K562 (cell line): ENCODE measurements around the gene GRB14. TPM values are rescaled to one million over a fixed set of nuclear protein-coding genes. Genes with fewer than 3 reads are reported as not detected.

Experiments
- ATAC-seq: fragments of 200-7000 bp; cut with Tn5 transposase; 3 replicates; pipeline ENCODE4 v1.9.1; 2020; ENCODE audit warnings: moderate library complexity
- BruUV-seq: library from RNA; stranded (reverse); fragments of 400-500 nt; replicated peaks from 2 replicates; lab custom pipeline; 2021; lab: Mats Ljungman, UMichigan
- CTCF ChIA-PET: fragments of 300-600 bp; formaldehyde crosslinking; extraction: SDS; loops from one replicate; lab custom pipeline; 2021; ENCODE audit warnings: low intra/inter-chr PET ratio; lab: Yijun Ruan, JAX
- POLR2A ChIA-PET: fragments of 300-600, 350-650 bp; sonication (Branson Sonifier 250); formaldehyde crosslinking; extraction: SDS; loops from one replicate; lab custom pipeline; 2021; ENCODE audit warnings: antibody characterized with exemption, inconsistent platforms; lab: Yijun Ruan, JAX
- DNase-seq, 4 experiments: peaks; one replicate each; pipeline versions ENCODE4 v3.0.0 to v3.0.0-alpha.2; 2011 to 2018; ENCODE audit warnings: low spot score in 3 of 4, mixed read lengths in 3 of 4; ENCODE audit errors: extremely low read depth in 1 of 4
- FAIRE-seq: peaks from 2 replicates; lab custom pipeline; 2011; peaks lifted over from hg19 to GRCh38; lab: Jason Lieb, UNC
- H2AFZ ChIP-seq: 2 replicates; pipeline ENCODE4 v1.6.0; 2011; ENCODE audit warnings: low read depth, low read length, control low read depth, inconsistent platforms
- H3K27ac ChIP-seq: fragments of 200-600 bp; 3 replicates; pipeline ENCODE4 v1.8.0; 2011; ENCODE audit warnings: low read depth, mild to moderate bottlenecking, control low read depth, inconsistent platforms, low read length, moderate library complexity, mixed read lengths; ENCODE audit errors: extremely low read depth
- H3K27me3 ChIP-seq, 2 experiments: fragments of 300-600 bp in 1 of 2; 2 replicates in 1 of 2; 3 replicates in 1 of 2; pipeline versions ENCODE4 v1.6.0 to v1.8.0; 2011; ENCODE audit warnings: inconsistent platforms in 2 of 2, low read length in 2 of 2, mild to moderate bottlenecking in 1 of 2, mixed read lengths in 1 of 2, moderate library complexity in 1 of 2; ENCODE audit not compliant: control insufficient read depth in 2 of 2, insufficient read depth in 2 of 2
- H3K36me3 ChIP-seq: fragments of 300-600 bp; 3 replicates; pipeline ENCODE4 v1.8.0; 2011; ENCODE audit warnings: mild to moderate bottlenecking, low read length, inconsistent platforms; ENCODE audit not compliant: control insufficient read depth, insufficient read depth
- H3K4me1 ChIP-seq, 2 experiments: fragments of 200-600 bp in 1 of 2; replicated peaks in 1 of 2; 2 replicates in 1 of 2; 3 replicates in 1 of 2; pipeline versions ENCODE4 v1.5.1 to v1.8.0; 2011; ENCODE audit warnings: inconsistent platforms in 2 of 2, low read length in 2 of 2, mild to moderate bottlenecking in 1 of 2, mixed read lengths in 1 of 2, moderate library complexity in 1 of 2; ENCODE audit not compliant: control insufficient read depth in 2 of 2, insufficient read depth in 2 of 2
- H3K4me2 ChIP-seq: 2 replicates; pipeline ENCODE4 v1.6.1; 2011; ENCODE audit warnings: low read length, control low read depth, inconsistent platforms, mixed read lengths; ENCODE audit not compliant: insufficient read depth
- H3K4me3 ChIP-seq: fragments of 200-600 bp; sonication (generic), shearing (Covaris generic); 2 replicates; pipeline ENCODE4 v1.5.1; 2016; ENCODE audit warnings: control low read depth, inconsistent platforms
- H3K79me2 ChIP-seq: fragments of 200-600 bp; 3 replicates; pipeline ENCODE4 v1.8.0; 2011; ENCODE audit warnings: low read length, inconsistent platforms; ENCODE audit not compliant: control insufficient read depth, insufficient read depth
- H3K9ac ChIP-seq, 2 experiments: 2 replicates each; pipeline versions ENCODE4 v1.6.0 to v1.6.1; 2011; ENCODE audit warnings: low read depth in 2 of 2, low read length in 2 of 2, control low read depth in 1 of 2, inconsistent platforms in 1 of 2, mild to moderate bottlenecking in 1 of 2, mixed read lengths in 1 of 2; ENCODE audit not compliant: insufficient read depth in 1 of 2
- H3K9me1 ChIP-seq: one replicate; pipeline ENCODE4 v1.6.0; 2011; ENCODE audit warnings: inconsistent platforms, mild to moderate bottlenecking, low read length, moderate library complexity; ENCODE audit not compliant: control insufficient read depth, insufficient read depth
- H3K9me3 ChIP-seq: replicated peaks from 2 replicates; pipeline ENCODE4 v1.5.1; 2011; ENCODE audit warnings: low read depth, low read length, inconsistent platforms; ENCODE audit not compliant: control insufficient read depth, insufficient read depth
- H4K20me1 ChIP-seq: replicated peaks from 2 replicates; pipeline ENCODE4 v1.6.1; 2011; ENCODE audit warnings: low read length, inconsistent platforms, mixed read lengths; ENCODE audit not compliant: control insufficient read depth, insufficient read depth
- HDAC6 ChIP-seq: IDR thresholded peaks from 2 replicates; pipeline ENCODE4 v1.6.1; 2012; ENCODE audit warnings: low read depth, mild to moderate bottlenecking, control low read depth, inconsistent platforms, low read length, moderate library complexity
- ZNF696 ChIP-seq: fragments of 250-450 bp; sonication (Bioruptor Pico); conservative IDR thresholded peaks from 2 replicates; pipeline ENCODE4 v1.4.0; 2020; ENCODE audit warnings: mild to moderate bottlenecking, moderate library complexity
- WGBS: fragments of 100-300 bp; shearing (Covaris generic); methylation state at CpG from one replicate; pipeline ENCODE4 v1.1.6; 2016; ENCODE audit warnings: low coverage, mixed read lengths; ENCODE audit not compliant: insufficient coverage; ENCODE audit errors: missing lambda C conversion rate; 5-methylcytosine and 5-hydroxymethylcytosine counted together
- in situ Hi-C: fragments of 300-500 bp; cut with MboI; formaldehyde crosslinking; loops from 4 replicates; pipeline ENCODE4 v1.15.0; 2018; ENCODE audit warnings: inconsistent platforms, mixed read lengths
- intact Hi-C: fragments of 100-400 bp; cut with micrococcal nuclease; formaldehyde crosslinking; loops from 2 replicates; pipeline ENCODE4 v1.14.2; 2022
- polyA plus RNA-seq, 8 experiments: library from polyadenylated mRNA; depleted of rRNA in 4 of 8; stranded (reverse) in 5 of 8; unstranded in 3 of 8; fragments of >200 nt; fragmentation: Nextera tagmentation in 2 of 8; fragmentation: Illumina TruSeq in 1 of 8; extraction: Ambion mirVana in 2 of 8; extraction: Trizol in 1 of 8; gene quantifications; 2 replicates each; pipeline versions ENCODE4 v1.2.1 to v1.2.3, GENCODE V29; 2011 to 2014; ENCODE audit warnings: inconsistent platforms in 1 of 8, missing spikeins in 1 of 8
- total RNA-seq, 7 experiments: library from RNA; depleted of rRNA in 6 of 7; stranded (reverse); fragments of >200 nt in 6 of 7; fragmentation: Illumina TruSeq in 2 of 7; extraction: Trizol in 2 of 7; gene quantifications; 2 replicates each; pipeline versions ENCODE4 v1.2.1 to v1.2.3, GENCODE V29; 2011 to 2021; ENCODE audit warnings: low replicate concordance in 1 of 7
- TF ChIP-seq, protein P1 (sequence below): fragments of 250-450 bp; sonication (Bioruptor Pico); IDR thresholded peaks from 2 replicates; pipeline ENCODE4 v1.8.0; 2021; ENCODE audit warnings: moderate library complexity, mild to moderate bottlenecking, inconsistent platforms
- TF ChIP-seq, protein P2 (sequence below): fragments of 450-650 bp; IDR thresholded peaks from 2 replicates; pipeline ENCODE4 v1.6.1; 2016; ENCODE audit warnings: mild to moderate bottlenecking
- TF ChIP-seq, protein P3 (sequence below): fragments of 450-650 bp; IDR thresholded peaks from 2 replicates; pipeline ENCODE4 v1.6.1; 2017; ENCODE audit warnings: antibody characterized with exemption

The GRB14 gene
- total and polyA plus RNA-seq, 9 of the 15 experiments (the other 6 are each of a cell fraction or from before 2014, with no cell fraction given) = not detected

DNA sequence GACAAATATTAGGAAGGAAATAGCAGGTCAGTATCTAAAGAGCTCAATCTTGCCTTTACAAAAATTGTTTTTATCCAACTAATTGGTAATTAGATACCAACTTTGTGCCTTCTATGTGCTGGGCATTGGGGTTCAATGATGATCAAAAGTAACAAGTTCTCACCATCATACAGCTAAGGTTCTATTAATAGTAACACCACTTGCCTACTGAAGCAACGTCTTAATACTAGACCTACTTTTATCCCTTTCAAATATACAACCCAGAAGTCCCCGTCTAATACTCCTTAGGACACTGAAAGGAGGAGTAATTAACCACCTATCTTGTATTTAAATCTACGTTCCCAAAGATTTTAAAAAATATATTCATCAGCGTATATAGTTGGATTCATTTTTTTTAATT lies 59.3 kb downstream of the GRB14 start:
- in situ Hi-C loops = no loop called here
- BruUV-seq = no TSS peak
- no peak for ATAC-seq
- TF ChIP-seq, protein P1, sequence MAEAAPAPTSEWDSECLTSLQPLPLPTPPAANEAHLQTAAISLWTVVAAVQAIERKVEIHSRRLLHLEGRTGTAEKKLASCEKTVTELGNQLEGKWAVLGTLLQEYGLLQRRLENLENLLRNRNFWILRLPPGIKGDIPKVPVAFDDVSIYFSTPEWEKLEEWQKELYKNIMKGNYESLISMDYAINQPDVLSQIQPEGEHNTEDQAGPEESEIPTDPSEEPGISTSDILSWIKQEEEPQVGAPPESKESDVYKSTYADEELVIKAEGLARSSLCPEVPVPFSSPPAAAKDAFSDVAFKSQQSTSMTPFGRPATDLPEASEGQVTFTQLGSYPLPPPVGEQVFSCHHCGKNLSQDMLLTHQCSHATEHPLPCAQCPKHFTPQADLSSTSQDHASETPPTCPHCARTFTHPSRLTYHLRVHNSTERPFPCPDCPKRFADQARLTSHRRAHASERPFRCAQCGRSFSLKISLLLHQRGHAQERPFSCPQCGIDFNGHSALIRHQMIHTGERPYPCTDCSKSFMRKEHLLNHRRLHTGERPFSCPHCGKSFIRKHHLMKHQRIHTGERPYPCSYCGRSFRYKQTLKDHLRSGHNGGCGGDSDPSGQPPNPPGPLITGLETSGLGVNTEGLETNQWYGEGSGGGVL = no peak
- TF ChIP-seq HDAC6 = no peak
- TF ChIP-seq, protein P2, sequence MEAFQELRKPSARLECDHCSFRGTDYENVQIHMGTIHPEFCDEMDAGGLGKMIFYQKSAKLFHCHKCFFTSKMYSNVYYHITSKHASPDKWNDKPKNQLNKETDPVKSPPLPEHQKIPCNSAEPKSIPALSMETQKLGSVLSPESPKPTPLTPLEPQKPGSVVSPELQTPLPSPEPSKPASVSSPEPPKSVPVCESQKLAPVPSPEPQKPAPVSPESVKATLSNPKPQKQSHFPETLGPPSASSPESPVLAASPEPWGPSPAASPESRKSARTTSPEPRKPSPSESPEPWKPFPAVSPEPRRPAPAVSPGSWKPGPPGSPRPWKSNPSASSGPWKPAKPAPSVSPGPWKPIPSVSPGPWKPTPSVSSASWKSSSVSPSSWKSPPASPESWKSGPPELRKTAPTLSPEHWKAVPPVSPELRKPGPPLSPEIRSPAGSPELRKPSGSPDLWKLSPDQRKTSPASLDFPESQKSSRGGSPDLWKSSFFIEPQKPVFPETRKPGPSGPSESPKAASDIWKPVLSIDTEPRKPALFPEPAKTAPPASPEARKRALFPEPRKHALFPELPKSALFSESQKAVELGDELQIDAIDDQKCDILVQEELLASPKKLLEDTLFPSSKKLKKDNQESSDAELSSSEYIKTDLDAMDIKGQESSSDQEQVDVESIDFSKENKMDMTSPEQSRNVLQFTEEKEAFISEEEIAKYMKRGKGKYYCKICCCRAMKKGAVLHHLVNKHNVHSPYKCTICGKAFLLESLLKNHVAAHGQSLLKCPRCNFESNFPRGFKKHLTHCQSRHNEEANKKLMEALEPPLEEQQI = no peak
- TF ChIP-seq ZNF696 (CRISPR knock-in tag) = no peak
- TF ChIP-seq, protein P3, sequence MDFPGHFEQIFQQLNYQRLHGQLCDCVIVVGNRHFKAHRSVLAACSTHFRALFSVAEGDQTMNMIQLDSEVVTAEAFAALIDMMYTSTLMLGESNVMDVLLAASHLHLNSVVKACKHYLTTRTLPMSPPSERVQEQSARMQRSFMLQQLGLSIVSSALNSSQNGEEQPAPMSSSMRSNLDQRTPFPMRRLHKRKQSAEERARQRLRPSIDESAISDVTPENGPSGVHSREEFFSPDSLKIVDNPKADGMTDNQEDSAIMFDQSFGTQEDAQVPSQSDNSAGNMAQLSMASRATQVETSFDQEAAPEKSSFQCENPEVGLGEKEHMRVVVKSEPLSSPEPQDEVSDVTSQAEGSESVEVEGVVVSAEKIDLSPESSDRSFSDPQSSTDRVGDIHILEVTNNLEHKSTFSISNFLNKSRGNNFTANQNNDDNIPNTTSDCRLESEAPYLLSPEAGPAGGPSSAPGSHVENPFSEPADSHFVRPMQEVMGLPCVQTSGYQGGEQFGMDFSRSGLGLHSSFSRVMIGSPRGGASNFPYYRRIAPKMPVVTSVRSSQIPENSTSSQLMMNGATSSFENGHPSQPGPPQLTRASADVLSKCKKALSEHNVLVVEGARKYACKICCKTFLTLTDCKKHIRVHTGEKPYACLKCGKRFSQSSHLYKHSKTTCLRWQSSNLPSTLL = no peak
- TF ChIP-seq, all 486 proteins: peak for 0
- Histone ChIP-seq H3K79me2 (no peaks in the 10 kb centered on the region), H3K27ac (no peak overlapping the region), H3K4me1 (no peaks in the 10 kb centered on the region), H3K9me1 (no peaks in the 10 kb centered on the region), H3K36me3 (no peaks in the 10 kb centered on the region), H4K20me1 (no peaks in the 10 kb centered on the region), H3K27me3 (no peaks in the 10 kb centered on the region), H3K4me2 (no peak overlapping the region), H3K9me3 (no peaks in the 10 kb centered on the region; the same call in 1 of the 2 replicates), H3K4me3 (no peak overlapping the region), H3K9ac (no peak overlapping the region), H2AFZ (no peak overlapping the region)
- ChIA-PET POLR2A (no interaction called here), CTCF (no interaction called here)
- FAIRE-seq = no peak
- no peak for DNase-seq
- WGBS = 0% methylated on average over 4 of the region's 4 CpGs
- intact Hi-C loops = loop anchor here (2.0 kb wide), 1 partner anchor 155 kb away; no protein-coding TSS in a partner anchor
